GM21529 (cell line): ENCODE measurements around the gene ZNF804A.
"Not testable (repeated sequence)": the region's sequence is repeated elsewhere in the genome, so short reads cannot be mapped to it uniquely, and the experiment has no call there.

ENCODE experiments used
- ATAC-seq: cut with Tn5 transposase; IDR thresholded peaks from one replicate; pipeline ENCODE4 v1.9.1; 2021; ENCODE audit not compliant: unreplicated experiment

Gene ZNF804A

DNA sequence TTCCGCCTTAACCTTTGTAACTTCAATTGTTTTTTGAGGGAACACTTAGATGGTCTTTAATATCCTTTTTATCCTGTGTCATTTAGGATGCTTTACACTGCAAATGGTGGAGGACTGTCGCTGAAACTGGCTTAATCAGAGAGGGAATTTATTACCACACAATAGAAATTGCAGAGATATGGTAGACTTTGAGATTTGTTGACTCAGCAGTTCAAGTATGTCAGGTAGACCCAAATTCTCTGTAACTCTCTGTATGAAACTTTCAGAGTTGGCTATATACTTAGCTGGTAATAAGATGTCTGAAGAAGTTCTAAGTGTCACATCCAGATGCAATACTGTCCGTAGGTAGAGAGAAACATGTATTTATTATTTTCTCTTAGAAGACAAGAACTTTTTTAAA is 100.1 kb downstream of the ZNF804A start:
- no peak for ATAC-seq

DNA sequence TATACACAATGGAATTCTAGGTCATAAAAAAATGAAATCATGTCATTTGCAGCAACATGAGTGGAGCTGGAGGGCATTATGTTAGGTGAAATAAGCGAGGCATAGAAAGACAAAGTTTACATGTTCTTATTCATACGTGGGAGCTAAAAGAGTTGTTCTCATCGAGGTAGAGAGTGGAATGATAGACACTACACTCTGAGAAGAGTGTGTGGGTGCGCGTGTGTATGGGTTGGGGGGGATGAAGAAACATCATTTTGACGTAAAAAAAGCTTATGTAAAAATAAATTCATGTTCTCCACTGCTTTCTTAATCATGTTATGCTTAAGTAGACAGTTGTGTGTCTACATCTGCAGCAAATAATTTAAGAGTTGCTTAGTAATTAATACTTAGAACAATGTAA is 123.6 kb downstream of the ZNF804A start:
- no peak for ATAC-seq

DNA sequence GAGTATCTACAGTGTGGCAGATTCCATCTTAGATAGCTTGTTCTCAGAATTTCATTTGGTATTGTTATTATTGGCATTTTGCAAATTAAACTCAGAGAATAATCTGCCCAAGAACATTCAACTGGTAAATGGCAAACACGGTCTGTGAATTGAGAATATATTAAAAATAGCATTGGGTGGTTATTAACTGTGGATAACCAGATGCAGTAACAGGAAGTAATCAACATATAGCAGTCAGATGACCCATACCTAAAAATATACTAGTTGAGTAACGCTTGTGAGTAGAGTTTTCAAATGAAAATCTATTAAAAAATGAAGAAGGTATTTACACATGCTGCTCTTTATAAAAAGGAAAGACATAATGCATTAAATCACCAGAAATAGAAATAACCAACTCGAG is 129.5 kb downstream of the ZNF804A start:
- ATAC-seq: no peak

DNA sequence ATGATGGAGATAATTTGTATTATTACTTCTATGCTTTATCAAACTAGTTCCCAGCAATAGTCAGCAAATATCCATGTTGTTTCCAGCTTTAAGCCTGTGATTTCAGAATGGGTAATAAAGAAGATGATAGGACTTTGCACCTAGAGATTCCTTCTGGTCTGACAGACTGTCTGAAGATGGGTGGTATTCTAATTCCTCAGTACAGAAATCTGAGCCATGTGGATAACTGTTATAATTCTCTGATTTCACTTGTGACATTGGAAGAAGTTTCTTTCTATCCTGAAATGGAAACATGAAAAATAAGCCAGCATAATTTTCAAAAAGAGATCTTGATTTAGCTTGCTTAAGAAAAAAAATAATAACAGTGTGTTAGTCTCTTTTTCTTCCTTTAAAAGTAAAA is 130.1 kb downstream of the ZNF804A start:
- ATAC-seq: no peak

DNA sequence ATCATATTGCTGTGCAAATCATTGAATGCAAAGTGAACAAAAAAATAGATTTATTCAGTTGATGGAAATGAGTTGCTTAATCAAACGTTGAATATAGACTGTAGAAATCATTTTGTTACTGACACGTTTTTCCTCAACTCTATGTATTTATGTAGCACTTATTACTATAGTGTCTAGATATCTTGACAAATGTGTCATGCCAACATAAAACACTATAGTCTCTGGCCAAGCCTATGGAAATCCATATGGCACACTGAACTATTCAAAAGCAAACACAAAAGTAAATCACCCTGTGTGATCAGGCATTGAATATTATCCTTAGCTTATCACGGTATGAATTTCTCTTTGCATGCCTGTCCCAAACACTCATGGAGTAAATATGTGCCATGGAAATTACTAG is 131.3 kb downstream of the ZNF804A start:
- ATAC-seq: no peak

DNA sequence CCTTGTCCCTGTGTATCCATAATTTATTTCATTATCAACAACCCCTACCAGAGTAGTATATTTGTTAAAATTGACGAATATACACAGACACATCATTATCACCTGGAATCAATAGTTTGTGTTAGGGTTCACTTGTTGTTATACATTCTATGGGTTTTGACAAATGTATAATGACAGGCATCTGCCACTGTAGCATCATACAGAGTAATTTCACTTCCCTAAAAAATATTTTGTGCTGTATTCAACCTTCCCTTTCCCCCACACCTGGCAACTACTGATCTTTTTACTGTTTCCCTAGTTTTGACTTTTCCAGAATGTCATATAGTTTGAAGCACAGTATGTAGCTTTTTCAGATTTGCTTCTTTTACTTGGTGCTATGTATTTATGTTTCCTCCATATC is 132.0 kb downstream of the ZNF804A start:
- no peak for ATAC-seq

DNA sequence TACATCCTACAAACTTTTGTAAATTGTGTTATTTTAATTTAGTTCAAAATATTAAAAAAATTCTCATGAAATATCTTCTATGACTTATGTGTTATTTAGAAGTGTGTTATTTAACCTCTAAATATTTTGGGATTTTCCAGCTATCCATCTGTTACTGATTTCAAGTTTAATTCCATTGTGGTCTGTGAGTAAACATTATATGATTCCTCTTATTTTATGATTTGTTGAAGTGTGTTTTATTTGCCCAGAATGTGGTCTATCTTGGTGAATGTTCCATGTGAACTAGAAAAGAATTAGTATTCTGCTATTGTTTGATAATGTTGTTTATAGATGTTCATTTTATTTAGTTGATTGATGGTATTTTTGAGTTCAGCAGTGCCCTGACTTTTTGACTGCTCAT is 136.0 kb downstream of the ZNF804A start:
- ATAC-seq: no peak

DNA sequence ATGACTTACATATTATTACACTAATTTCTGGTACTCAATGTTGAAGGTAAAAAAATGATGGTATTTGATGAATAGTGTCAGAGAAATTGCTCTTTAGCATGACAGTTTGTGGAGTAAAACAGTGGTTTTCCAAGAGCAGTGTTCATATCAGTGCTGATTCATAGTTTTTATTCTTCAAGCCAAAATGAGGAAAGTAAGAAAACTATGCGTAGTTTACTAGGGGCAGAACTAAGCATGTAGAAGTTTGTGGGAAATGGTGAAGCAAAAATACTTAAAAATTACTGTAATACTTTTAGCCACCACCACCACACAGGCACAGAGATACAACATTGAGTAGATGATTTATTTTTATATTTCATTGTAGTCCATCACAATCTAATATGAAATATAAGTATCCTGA is 137.3 kb downstream of the ZNF804A start:
- no peak for ATAC-seq

DNA sequence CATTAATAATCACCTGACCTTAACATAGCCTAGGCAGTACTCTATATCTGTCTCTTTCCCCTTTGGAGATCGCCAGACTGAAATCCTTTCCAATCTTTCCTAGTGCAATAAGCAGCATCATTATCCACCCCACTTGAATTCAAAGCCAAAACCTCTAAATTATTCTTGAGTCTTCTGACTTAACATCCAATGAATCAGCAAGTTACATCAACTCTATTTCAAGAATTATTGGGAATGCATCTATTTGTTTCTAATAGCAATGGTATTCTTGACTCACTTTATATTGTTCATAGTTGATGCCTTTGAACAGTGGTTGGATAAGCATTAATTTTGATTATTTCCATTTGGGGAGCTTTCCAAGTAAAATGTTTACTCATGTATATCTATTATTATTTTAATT is 144.8 kb downstream of the ZNF804A start:
- no peak for ATAC-seq

DNA sequence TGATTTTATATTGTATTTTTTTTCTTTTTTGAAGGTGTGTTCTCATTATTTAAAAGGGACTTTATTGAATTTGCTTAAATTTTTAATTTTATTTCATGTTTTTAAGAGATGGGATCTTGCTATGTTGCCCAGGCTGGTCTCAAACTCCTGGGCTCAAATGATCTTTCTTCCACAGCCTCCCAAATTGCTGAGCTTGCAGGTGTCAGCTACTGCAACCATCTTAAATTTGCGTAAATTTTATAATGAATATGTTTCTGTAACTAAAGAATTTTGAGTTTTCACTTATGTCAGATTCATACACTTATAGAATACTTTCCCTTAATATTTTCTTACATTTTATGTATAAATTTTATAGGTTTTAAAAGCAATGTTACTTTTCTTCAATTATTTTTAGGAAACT is 157.8 kb downstream of the ZNF804A start:
- no peak for ATAC-seq

DNA sequence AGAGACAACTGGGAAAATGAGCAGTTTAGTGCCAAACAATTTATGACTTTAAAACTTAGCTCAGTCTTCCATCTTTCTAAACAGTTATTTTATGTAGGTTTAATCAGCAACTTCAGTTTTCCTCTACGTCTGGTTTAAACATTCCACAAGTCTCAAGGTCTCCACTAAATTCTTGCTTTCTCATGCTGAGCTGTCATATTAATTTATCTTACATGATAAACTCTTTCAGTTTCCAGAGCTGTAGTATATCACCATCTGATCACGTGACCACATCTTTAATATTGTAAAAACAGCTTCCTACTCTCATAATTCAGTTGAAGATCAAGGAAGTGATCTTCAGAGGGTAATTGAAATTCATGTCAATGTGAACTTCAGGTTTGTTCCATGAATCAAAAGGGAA is 158.6 kb downstream of the ZNF804A start:
- no peak for ATAC-seq

DNA sequence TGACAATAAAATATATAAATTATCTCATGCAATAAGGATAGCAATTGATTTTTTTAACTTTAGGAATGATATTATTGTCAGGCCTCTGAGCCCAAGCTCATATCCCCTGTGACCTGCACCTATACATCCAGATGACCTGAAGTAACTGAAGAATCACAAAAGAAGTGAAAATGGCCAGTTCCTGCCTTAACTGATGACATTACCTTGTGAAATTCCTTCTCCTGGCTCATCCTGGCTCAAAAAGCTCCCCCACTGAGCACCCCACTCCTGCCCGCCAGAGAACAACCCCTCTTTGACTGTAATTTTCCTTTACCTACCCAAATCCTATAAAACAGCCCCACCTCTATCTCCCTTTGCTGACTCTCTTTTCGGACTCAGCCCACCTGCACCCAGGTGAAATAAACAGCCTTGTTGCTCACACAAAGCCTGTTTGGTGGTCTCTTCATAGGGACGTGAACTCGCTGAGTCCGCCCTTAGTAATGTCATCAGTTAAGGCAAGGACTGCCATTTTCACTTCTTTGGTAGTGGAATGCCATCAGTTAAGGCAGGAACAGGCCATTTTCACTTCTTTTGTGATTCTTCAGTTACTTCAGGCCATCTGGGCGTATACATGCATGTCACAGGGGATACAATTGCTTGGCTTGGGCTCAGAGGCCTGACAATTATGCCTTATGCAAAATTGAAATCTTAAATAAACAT is 161.4 kb downstream of the ZNF804A start:
- ATAC-seq: not testable (repeated sequence)

DNA sequence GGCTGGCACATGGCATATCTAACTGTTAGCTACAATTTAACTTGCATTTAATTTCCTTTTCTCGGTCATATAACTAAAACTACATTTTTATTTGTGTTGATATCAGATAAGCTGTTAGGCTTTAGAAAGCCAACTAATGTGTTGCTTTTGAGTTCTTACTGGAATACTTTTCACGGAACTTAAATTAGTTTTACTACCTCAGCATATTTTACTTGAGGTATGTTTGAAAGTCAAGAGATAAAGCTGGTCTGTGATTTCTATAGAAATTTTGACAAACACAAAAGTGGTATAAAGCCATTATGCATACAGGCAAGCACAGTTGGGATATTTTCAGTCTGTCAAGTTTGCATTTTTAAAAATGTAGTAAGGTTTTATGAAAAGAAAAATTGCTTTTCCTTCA is 162.6 kb downstream of the ZNF804A start:
- no peak for ATAC-seq

DNA sequence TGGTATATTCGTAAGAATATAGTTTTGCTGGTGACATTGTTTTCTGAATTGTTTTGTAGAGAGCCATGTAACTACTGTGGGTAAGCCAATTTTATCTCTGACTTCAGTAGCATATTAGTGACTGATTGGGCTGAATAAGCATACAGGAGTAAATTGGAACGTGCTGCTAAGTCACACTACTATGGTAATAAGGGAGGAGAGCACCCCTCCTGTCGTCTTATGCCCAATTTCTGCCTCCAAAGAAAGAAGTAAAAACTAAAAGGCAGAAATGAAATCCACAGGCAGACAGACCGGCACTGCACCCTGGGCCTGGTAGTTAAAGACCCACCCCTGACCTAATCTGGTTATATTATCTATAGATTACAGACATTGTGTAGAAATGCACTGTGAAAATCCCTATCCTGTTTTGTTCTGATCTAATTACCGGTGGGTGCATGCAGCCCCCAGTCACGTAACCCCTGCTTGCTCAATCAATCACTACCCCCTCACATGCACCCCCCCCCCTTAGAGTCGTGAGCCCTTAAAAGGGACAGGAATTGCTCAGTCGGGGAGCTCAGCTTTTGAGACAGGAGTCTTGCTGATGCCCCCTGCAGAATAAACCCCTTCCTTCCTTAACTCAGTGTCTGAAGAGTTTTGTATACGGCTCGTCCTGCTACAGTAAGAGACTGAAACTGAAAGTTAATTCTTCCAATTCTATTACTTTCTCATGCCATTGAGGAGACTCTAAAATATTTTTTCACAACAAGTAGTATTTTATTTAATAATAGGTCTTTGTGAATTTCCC is 167.0 kb downstream of the ZNF804A start:
- no peak for ATAC-seq

DNA sequence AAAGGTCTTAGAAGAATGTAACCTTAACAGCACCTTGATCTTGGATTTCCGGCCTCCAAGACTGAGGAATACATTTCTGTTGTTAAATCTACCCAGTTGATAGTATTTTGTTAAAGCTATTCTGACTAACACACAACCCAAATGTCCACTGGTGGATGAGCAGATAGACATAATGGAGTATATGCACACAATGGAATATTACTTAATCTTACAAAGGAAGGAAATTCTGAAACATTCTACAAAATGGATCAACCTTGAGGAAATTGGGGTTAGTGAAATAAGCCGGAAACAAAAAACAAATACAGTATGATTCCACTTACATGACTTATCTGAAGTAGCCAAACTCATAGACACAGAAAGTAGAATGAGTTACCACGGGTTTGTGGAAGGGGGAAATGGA is 168.7 kb downstream of the ZNF804A start:
- no peak for ATAC-seq

DNA sequence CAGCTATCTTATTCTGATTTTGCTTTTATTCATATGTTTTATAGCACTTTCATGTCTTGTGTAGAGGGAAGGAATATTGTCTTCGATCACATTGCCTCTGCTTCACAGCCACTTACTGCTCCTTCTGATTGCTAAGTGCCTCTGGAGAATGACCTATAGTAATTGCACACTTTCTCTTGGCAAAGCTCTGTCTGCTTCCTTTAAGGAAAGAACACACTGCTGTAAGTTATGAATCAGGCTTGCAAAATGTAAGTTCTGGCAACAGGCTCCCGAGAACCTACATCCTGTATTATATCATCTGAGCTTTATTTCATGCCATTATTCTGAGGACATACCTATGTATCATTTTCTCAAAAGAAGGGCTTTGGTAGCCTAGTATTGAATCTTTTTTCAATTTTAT is 170.7 kb downstream of the ZNF804A start:
- no peak for ATAC-seq

DNA sequence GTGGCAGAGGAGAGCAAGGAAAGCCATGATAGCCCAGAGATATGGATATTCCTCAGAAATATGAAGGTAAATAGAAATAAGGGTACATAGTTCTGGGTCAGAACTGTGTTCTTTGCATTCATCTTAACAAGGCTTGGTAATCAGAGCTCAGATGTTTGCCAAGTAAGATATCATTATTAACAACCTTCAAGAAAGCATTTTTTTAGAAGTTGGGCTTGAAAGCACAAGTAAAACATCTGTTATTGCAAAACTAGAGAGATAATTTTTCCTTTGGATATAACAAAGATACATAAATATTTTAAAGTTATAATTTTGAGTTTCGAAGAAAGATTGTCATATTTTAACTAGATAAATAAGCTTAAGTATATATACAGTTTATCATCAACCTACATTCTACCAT is 171.4 kb downstream of the ZNF804A start:
- no peak for ATAC-seq

DNA sequence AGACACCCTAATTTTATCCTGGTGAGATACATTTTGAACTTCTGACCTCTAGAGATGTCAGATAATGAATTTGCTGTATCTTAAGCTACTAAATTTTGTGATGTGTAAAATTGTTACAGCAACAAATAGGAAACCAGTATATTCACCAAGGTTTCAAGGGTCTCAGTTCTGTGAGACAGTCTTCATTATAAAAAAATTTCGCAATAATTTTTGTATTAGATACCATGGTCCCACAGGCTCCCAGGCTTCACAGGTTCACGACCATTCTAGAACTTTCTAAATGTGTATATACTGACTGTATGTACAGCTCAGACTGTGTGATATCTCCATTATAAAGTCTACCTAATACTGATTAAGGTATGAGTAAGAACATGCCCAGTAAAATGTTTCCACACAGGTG is 181.4 kb downstream of the ZNF804A start:
- ATAC-seq: no peak

DNA sequence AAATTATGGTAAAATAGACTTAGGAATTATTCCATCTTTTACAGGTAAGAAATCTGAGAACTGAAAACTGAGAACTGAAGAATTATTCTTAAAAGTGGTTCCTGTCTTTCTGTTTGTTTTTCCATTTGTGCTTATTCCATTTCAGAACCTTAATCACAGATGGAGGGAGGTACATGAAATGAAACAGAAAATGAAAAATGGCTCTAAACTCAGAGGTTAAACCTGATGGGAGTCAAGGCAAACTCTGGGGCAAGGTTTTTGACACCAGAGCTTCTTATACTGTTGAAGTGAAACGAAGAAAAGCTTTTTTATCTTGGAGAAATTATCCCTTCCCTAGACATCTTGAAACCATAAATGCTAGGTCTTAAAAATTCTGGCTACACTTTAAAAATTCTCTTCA is 182.1 kb downstream of the ZNF804A start:
- no peak for ATAC-seq

DNA sequence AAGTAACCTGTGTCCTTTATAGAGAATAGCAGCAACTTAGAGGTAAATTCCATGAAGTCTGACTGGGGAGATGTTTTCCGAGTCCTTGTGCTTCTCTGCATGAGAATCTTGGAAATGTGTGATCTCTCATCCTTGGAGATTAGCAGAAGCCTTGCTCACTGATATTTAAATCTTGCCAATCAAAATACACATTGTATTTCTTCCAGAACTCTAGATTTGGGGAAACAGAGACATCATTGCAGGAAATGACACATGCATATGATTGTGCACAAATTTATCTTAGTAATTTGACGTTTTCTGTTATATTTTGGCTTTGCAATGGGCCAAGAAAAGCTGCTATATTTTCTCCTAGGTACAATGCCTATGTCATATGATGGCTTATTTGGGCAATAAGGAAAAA is 182.6 kb downstream of the ZNF804A start:
- no peak for ATAC-seq

DNA sequence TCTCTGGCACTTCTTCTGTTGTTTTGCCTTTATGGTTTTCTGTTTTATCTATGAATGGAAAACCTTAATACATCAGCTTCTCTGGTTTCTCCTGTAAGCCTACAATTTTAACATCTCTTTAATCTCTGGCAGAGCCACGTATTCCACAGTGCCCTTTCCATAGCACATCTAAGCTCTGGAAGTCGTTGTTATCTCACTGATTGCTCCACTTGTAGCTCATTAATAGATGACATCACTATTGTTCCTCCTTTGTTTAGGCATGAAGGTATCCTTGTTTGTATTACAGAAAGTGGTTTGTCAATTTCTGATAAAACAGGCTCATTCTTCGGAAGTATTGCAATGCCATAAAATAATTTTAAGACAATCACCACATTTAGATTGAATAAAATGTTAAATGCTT is 185.2 kb downstream of the ZNF804A start:
- no peak for ATAC-seq

DNA sequence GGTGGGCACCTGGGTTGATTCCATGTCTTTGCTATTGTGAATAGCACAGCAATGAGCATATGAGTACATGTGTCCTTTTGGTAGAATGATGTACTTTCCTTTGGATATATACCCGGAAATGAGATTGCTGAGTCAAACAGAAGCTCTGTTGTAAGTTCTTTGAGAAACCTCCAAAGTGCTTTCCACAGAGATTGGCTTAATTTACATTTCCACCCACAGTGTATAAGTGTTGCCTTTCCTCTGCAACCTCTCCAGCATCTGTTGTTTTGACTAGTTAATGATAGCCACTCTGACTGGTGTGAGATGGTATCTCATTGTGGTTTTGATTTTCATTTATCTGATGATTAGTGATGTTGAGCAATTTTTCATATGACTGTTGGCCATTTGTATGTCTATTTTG is 194.8 kb downstream of the ZNF804A start:
- no peak for ATAC-seq

DNA sequence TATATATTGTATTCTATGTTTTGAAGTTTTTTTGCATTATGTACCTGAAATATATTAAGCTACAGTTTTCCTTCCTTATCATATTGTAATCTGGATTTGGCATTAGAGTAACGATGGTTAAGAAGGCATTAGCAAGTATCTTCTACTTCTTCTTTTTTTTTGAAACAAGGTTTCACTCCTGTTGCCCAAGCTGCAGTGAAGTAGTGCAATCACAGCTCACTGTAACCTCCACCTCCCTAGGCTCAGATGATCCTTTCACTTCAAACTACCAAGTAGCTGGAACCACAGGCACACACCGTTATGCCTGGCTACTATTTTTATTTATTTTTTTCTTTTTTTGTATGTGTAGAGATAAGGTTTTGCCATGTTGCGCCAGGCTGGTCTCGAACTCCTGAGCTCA is 201.1 kb downstream of the ZNF804A start:
- no peak for ATAC-seq
